HS-5 (cell line): ENCODE measurements around the gene CCAR1.
"Not testable (repeated sequence)": the region's sequence is repeated elsewhere in the genome, so short reads cannot be mapped to it uniquely, and the experiment has no call there.

Source experiments
- DNase-seq: peaks from one replicate; pipeline ENCODE4 v3.0.0-alpha.2; 2012; ENCODE audit warnings: low read depth

Gene CCAR1

DNA sequence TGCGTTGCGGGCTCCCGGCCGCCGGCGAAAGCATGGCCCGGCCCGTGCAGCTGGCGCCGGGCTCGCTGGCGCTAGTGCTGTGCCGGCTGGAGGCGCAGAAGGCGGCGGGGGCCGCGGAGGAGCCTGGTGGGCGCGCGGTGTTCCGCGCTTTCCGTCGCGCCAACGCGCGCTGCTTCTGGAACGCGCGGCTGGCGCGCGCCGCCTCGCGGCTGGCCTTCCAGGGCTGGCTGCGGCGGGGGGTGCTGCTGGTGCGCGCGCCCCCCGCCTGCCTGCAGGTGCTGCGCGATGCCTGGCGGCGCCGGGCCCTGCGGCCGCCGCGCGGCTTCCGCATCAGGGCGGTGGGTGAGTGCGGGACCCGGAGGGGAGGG is 106.5 kb downstream of the CCAR1 start:
- not testable (repeated sequence) for DNase-seq

DNA sequence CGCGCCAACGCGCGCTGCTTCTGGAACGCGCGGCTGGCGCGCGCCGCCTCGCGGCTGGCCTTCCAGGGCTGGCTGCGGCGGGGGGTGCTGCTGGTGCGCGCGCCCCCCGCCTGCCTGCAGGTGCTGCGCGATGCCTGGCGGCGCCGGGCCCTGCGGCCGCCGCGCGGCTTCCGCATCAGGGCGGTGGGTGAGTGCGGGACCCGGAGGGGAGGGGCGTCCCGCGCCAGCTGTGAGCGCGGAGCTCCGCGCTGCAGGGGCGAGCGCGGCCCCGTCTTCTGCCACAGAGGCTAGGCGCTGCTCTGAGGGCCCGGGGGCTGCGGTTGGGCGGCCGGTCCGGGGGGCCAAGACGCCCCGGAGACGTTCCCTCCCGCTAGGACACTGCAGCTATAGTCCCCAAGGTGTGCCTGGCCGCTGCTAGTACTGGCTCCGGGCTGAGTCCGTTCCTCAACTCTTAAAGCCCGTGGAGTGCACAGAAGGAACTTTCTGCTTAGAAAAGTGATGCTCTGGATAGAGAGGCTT is 107.1 kb downstream of the CCAR1 start:
- not testable (repeated sequence) for DNase-seq

DNA sequence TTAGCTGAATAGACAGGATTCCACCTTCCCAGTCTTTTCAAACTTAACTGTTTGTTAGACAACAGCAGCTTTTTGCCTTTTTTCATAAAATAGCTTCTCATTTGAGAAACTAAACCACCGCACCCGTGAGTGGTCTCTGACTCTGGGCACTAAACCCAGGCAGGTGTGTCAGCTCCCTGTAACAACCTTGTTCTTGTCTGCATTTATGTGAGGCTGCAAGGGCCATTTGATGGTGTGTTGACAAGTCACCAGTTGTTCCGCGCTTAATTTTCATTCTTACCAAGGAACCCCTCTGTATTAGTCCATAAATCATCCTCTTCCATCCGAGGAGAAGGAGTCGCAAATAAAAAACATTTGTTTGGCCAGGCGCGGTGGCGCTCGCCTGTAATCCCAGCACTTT is 107.8 kb downstream of the CCAR1 start:
- DNase-seq = no peak

DNA sequence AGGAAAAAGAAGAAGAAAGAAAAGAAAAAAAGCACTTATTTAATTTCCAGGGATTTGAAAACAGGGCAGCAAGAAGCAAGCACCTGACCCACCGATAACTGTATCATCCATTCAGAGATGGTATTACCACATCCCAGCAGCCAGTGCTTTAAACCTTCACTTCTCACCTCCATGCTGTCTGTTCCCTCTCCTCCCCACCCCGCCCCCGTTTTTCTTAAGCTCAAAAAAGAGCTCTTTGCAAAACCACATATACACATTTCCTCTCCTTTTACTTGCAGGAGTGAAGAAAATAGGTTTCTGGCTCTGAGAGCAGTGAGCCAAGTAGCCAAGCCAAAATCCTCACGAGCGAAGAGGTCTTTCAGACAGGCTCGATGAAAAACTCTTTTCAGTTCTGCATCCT is 108.5 kb downstream of the CCAR1 start:
- DNase-seq = no peak

DNA sequence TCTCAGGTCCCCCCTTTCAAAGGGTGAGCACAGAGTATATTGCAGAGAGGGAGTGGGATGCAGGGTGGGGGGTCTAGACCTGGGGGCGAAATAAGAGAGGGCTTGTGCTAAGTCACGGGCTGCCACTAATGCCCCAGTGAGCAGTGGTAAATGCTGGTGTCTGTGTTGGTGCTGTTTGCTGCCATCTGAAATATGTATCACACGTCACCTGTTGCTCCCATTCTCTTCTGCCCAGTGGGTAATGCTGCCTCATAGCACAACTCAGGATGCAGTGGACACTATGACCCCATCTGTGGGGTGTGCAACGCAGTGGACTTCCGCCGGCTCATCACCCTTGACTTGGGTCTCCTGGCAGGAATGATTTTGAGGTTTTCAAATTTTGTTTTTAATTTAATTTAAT is 108.9 kb downstream of the CCAR1 start:
- DNase-seq = no peak

DNA sequence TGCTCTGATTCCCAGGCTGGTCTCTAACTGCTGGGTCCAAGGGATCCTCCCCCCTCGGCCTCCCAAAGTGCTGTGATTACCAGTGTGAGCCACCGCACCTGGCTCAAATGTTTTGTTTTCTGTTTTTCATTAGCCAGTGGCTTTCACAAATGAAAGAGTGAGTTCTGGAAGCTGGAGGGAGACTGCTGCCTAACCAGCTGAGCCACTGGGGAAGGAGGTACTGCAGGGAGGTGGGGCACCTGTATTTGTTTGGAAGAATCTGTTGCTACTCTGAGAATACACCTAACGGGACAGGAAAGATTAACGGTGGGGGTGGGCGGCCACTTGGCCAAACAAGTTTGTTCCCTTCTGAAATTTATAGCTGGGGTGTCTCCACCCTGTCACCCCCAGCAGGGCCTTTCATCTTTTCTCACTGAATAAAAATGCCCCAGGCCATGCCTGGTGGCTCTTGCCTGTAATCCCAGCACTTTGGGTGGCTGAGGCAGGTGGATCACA is 111.0 kb downstream of the CCAR1 start:
- DNase-seq = no peak

DNA sequence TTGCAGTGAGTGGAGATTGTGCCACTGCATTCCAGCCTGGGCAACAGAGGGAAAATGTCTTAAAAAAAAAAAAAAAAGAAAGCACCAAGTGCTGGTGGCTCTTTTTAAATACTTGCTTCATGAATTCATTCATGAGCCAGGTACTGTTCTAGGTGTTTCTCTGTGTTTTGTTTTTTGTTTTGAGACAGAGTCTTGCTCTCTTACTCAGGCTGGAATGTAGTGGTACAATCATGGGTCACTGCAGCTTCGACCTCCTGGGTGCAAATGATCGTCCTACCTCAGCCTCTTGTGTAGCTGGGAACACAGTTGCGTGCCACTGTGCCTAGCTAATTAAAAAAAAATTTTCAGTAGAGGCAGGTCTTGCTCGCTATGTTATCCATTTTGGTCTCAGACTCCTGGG is 111.6 kb downstream of the CCAR1 start:
- no peak for DNase-seq

DNA sequence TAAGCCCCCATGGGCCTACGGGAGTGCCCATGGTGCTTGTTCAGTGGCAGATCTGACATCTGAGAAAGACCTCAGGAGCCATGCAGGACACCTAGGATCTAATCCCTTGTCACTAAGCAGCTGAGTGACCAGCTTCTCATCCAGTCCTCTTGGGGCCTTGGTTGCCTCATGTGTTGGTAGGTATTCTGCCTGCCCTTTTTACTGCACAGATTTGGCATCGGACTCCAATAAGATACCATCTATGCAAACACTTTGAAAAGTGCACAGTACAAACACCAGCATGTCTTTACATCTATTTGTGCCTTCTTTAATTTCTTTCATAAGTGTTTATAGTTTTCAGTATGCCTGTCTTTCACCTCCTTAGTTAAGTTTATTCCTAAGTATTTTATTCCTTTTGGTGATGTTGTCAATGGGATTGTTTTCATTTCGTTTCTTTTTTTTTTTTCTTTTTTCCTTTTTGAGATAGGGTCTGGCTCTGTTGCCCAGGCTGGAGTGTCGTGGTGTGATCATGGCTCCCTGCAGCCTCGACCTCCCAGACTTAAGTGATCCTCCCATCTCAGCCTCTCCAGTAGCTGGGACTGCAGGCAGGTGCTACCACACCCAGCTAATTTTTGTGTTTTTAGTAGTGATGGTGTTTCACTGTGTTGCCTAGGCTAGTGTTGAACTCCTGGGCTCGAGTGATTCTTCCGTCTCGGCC is 116.7 kb downstream of the CCAR1 start:
- no peak for DNase-seq

DNA sequence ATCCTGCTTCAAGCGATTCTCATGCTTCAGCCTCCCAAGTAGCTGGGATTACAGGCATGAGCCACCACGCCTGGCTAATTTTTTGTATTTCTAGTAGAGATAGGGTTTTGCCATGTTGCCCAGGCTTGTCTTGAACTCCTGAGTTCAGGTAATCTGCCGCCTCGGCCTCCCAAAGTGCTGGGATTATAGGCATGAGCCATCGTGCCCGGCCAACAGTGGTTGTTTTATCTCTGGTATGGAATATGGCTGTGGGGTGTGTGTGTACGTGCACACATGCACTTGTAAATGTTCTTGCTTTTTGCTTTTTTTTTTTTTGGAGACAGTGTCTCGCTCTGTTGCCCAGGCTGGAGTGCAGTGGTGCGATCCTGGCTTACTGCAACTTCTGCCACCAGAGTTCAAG is 119.6 kb downstream of the CCAR1 start:
- not testable (repeated sequence) for DNase-seq
